ENCODE data around the gene EPM2A. TPM values are rescaled to one million over a fixed set of nuclear protein-coding genes. Genes with fewer than 3 reads are reported as not detected.

EPM2A gene
- total RNA-seq, 1 experiment from 2014 or later, result 4.8 TPM

GRCh38 chr6:145721144-145721543 is 14.2 kb downstream of the EPM2A start:
- DNase-seq (ENCODE audit: unreplicated experiment), result no peak
- Mint-ChIP-seq H3K36me3 (ENCODE audit: insufficient read depth, unreplicated experiment) (no peaks in the 10 kb centered on the region), H3K9me3 (ENCODE audit: unreplicated experiment) (no peaks in the 10 kb centered on the region), H3K4me1 (ENCODE audit: insufficient read depth, unreplicated experiment) (no peaks in the 10 kb centered on the region), H3K27ac (ENCODE audit: low read depth, unreplicated experiment) (no peak overlapping the region), H3K27me3 (ENCODE audit: insufficient read depth, unreplicated experiment) (no peaks in the 10 kb centered on the region), H3K4me3 (ENCODE audit: unreplicated experiment) (no peak overlapping the region)
- intact Hi-C loops (cut with micrococcal nuclease), result no loop called here
- CTCF ChIA-PET, result interaction anchor here (0.6 to 1.4 kb wide), 3 partner anchors 17 to 681 kb away, joined by 3 to 5 read pairs (median 3); no protein-coding TSS in a partner anchor
- POLR2A ChIA-PET, result interaction anchor here (0.6 to 0.7 kb wide), 2 partner anchors 116 to 196 kb away, joined by 3 read pairs; no protein-coding TSS in a partner anchor
- BruUV-seq (replicated peaks), result no TSS peak
- no peak for TF ChIP-seq CTCF (IDR thresholded peaks at IDR 0.05; ENCODE audit: unreplicated experiment)

GRCh38 chr6:145715426-145715825 is 19.9 kb downstream of the EPM2A start:
- POLR2A ChIA-PET, result no interaction called here
- intact Hi-C loops (cut with micrococcal nuclease), result no loop called here
- H3K27ac Mint-ChIP-seq (ENCODE audit: low read depth, unreplicated experiment), result no peak overlapping the region
- H3K9me3 Mint-ChIP-seq (ENCODE audit: unreplicated experiment), result peaks cover 8% of the 10 kb centered on the region
- DNase-seq (ENCODE audit: unreplicated experiment), result no peak
- TF ChIP-seq CTCF (IDR thresholded peaks at IDR 0.05; ENCODE audit: unreplicated experiment), result no peak
- no peaks in the 10 kb centered on the region for H3K4me1 Mint-ChIP-seq (ENCODE audit: insufficient read depth, unreplicated experiment)
- BruUV-seq (replicated peaks), result no TSS peak
- no peaks in the 10 kb centered on the region for H3K27me3 Mint-ChIP-seq (ENCODE audit: insufficient read depth, unreplicated experiment)
- CTCF ChIA-PET, result no interaction called here
- H3K36me3 Mint-ChIP-seq (ENCODE audit: insufficient read depth, unreplicated experiment), result no peaks in the 10 kb centered on the region
- no peak overlapping the region for H3K4me3 Mint-ChIP-seq (ENCODE audit: unreplicated experiment)

- Mint-ChIP-seq H3K9me3 (ENCODE audit: unreplicated experiment) (peaks cover 8% of the 10 kb centered on the region), H3K4me3 (ENCODE audit: unreplicated experiment) (no peak overlapping the region), H3K27me3 (ENCODE audit: insufficient read depth, unreplicated experiment) (no peaks in the 10 kb centered on the region), H3K27ac (ENCODE audit: low read depth, unreplicated experiment) (no peak overlapping the region), H3K4me1 (ENCODE audit: insufficient read depth, unreplicated experiment) (no peaks in the 10 kb centered on the region), H3K36me3 (ENCODE audit: insufficient read depth, unreplicated experiment) (no peaks in the 10 kb centered on the region)
- no peak for TF ChIP-seq CTCF (IDR thresholded peaks at IDR 0.05; ENCODE audit: unreplicated experiment)
- no TSS peak for BruUV-seq (replicated peaks)
- intact Hi-C loops (cut with micrococcal nuclease), result no loop called here
- CTCF ChIA-PET, result no interaction called here
- DNase-seq (ENCODE audit: unreplicated experiment), result no peak
- POLR2A ChIA-PET, result no interaction called here
These were observed 20.6 kb downstream of the EPM2A start for GRCh38 chr6:145714731-145715130.

- Mint-ChIP-seq H3K4me1 (ENCODE audit: insufficient read depth, unreplicated experiment) (no peaks in the 10 kb centered on the region), H3K27me3 (ENCODE audit: insufficient read depth, unreplicated experiment) (no peaks in the 10 kb centered on the region), H3K9me3 (ENCODE audit: unreplicated experiment) (peaks cover 8% of the 10 kb centered on the region), H3K27ac (ENCODE audit: low read depth, unreplicated experiment) (no peak overlapping the region), H3K4me3 (ENCODE audit: unreplicated experiment) (no peak overlapping the region), H3K36me3 (ENCODE audit: insufficient read depth, unreplicated experiment) (no peaks in the 10 kb centered on the region)
- BruUV-seq (replicated peaks), result no TSS peak
- intact Hi-C loops (cut with micrococcal nuclease), result no loop called here
- ChIA-PET CTCF (no interaction called here), POLR2A (no interaction called here)
- TF ChIP-seq CTCF (IDR thresholded peaks at IDR 0.05; ENCODE audit: unreplicated experiment), result no peak
- no peak for DNase-seq (ENCODE audit: unreplicated experiment)
These were observed 21.5 kb downstream of the EPM2A start for GRCh38 chr6:145713773-145714172.

Data from MCF 10A (cell line).